ENCODE results near the gene HDAC4.

GRCh38 chr2:239380831-239381708, 19.8 kb downstream of the HDAC4 start:
- TF ChIP-seq CTCF (IDR thresholded peaks at IDR 0.05): no peak
- peak in 1 of 4 donors; percentile 13 for TF ChIP-seq POLR2A (IDR thresholded peaks at IDR 0.05)
